NCI-H524 treated with DMSO at 0.1 percent for 48 hours (cell line): ENCODE results near the gene S1PR5.

Experiments used
- DNase-seq: peaks from one replicate; lab custom pipeline; 2025; lab: John Stamatoyannopoulos, UW

S1PR5 gene

GRCh38 chr19:10467104-10467706, 50.0 kb downstream of the S1PR5 start:
- DNase-seq: no peak

- DNase-seq: no peak
Measured at GRCh38 chr19:10464456-10464855, 52.8 kb downstream of the S1PR5 start.
